NCI-H2196 (cell line): Measurements from ENCODE around the gene PPP2R5C.
A peak's percentile ranks its signal among the peaks of the same experiment; 100 is the strongest.
"Not testable (repeated sequence)": the region's sequence is repeated elsewhere in the genome, so short reads cannot be mapped to it uniquely, and the experiment has no call there.

Experiments
- DNase-seq: peaks from one replicate; lab custom pipeline; 2025; ENCODE audit not compliant: unreplicated experiment; lab: John Stamatoyannopoulos, UW

The PPP2R5C gene

DNA sequence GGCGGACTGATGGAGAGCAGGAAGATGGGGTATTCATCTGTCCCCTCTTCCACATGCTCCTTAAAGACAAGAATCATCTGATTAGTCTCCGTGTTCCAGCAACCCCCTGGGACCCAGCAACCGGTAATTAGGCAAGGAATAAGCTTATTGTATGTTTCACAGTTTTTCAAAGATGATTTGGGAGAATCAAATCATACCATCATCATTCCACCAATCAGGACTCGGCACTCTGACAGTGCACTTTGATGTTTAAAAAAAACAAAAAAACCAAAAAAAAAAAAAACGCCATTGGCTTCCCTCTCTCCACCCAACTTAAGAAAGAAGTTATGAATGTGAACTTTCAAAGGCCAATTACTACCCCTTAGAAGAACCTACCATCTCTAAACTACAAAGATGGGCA lies 201.5 kb downstream of the PPP2R5C start:
- no peak for DNase-seq

DNA sequence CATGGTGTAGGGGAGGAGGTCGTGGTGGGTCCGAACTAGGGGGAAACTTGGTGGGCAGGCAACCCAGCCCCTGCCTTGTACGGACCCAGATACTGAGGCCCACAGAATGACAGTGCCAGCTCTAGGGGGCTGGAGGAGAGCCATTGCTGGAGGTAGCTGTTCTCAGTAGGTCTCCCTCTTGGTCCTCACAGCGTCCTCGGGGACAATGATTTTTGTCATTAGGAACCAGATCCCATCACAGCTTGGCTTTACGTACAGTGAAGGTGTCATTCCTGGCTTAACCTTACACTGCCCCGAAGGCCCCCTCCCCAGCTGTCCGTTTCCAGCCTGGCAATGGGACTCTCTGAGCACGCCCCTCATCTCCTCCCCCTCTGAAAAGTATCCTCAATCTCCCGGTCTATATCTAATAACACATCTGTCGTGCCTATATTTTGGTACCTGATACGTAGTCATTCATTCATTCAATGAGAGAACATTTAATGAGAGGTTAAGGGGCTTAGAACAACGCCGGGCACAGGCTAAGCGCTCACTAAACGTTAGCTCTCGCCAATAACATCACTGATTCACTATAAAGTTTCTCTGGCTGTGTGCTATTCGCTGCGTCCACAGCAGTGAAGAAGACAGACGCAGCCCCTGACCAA lies 202.3 kb downstream of the PPP2R5C start:
- no peak for DNase-seq

DNA sequence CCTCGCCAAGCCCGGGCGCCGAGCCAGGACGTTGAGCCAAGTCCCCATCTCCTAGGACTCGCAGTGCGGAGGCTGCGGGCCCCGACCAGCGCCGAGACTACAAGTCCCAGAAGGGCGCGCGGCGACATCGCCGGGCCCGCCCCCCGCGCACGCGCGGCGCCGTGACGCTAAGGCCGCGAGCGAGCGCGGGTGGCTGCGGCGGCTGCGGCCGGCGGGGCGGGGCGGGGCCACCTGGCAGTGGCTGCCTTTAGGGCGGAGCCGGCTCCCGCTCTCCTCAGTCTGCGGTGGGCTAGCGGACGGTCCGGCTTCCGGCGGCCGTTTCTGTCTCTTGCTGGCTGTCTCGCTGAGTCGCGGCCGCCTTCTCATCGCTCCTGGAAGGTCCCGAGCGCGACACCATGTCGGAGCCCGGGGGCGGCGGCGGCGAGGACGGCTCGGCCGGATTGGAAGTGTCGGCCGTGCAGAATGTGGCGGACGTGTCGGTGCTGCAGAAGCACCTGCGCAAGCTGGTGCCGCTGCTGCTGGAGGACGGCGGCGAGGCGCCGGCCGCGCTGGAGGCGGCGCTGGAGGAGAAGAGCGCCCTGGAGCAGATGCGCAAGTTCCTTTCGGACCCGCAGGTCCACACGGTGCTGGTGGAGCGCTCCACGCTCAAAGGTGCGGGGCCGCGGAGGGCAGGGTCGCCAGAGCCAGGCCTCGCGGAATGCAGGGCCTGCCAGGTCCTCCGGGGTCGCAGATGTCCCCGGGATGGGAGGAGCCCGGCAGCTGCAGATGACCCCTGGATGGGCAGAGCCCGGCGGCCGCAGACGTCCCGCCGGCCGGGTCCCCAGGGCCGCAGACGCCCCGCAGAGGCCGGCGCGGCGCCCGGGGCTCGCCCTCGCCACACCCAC lies 203.0 kb downstream of the PPP2R5C start, which contains the start of gene DYNC1H1:
Gene DYNC1H1 (plus strand): TSS at position 277 of the 884 bp plus-strand sequence. CDS start 119 bp downstream, at position 396.
- peak; percentile 85 for DNase-seq

DNA sequence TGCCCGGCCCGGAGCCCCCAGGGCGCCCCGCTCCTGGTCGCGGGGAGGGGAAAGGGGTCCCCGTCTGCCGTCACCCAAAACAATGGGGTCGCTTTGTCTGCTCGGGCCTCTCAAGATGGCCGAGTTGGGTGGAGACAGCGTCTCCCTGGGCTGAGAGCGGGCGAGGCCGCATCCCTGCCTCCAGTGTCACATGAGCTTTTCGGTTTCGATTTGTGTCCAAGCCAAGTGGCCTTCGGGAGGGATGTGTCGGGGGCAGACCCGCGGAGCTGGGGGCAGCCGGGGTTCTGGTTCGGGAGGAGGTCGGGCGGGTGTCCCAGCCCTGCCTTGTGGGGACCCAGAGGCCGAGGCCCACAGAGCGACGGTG lies 203.7 kb downstream of the PPP2R5C start:
- peak; percentile 22 for DNase-seq

DNA sequence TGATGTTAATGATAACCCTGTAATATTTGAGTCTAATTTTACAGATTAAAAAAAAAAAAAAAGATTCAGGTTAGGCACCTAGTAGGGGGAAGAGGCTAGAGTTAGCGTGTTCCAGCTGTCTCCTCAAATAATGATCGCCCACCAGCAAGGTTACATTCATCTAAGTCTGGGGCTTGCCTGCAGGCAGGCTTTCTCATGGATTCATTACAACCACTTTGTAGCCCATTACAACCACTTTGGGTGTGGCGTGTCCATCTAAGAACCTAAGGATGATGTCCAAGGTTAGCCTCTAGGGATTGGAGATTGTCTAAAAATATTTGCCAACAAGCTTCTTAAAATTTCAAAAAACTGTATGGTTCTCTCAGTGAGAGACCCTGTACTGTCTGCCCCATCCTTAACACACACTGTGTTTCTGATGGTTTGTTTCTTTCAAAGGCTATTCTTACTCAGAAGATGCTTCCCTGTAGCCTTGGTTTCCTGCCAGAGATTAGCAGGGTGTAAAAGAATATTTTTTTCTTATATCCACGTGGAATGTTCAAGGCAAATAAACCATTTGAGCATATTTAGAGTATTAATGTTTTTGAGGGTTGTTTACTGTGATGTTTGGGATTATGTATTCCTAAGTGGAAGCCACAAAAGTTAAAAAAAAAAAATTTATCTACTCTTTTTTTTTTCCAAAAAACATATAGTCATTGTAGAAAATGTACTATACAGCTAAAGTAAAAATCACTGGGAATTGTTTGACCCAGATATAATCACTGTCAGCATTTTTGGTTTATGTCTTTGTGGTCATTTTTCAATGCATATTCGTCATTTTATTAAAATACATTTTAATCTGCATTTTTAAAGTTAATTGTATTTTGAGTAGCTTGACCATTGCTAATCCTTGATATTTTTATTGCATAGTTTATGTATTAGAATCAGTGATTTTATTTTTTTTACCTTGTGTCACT lies 204.5 kb downstream of the PPP2R5C start:
- DNase-seq = no peak

DNA sequence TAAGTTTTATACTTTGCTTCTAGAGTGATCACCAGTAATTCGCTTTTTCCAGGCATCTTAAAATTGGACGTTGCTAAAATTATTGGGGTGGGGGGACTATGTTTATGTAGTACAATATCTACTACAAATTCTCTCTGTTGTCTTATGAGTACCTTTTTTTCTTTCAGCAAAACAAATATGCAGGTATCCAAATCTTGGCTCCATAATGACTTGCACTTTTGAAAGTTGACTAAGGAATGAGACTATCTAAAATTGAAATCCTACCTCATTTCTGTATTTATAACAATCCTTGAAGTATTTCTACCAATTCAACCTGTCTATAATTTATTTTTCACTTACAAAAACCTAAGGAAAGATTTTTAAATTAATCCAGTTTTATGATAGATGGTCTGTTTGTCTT lies 205.2 kb downstream of the PPP2R5C start:
- DNase-seq = no peak

DNA sequence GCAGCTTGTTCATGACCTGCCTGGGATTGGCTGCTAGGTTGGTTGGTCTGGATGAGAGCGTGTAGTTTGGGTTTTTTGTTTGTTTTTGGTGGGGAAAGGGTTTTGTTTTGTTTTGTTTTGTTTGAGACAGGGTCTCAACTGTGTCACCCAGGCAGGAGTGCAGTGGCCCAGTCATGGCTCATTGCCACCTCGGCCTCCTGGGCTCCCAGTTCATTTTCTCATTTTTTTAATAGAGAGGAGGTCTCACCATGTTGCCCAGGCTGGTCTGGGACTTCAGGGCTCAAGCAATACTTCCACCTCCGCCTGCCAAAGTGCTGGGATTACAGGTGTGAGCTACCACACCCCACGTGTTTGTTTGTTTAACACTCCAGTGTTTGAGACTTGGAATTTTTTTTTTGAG lies 206.7 kb downstream of the PPP2R5C start:
- no peak for DNase-seq

DNA sequence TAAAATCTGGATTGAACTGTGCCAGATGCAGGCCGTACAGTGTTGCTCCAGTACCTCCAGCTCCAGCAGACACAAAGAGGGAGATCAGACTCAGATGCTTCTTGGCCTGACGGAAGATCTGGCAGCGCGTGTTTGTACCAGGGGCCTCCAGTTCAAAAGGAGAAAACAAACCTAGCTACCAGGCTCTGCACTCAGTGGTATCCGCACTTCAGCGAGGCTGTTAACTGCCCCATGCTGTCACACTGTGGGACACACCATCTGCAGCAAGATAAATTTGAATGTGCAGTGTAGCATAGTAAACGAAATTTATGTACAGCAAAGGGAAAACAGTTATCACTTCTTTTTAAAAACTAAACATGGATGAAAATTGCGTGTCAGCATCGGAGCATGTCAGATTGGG lies 208.0 kb downstream of the PPP2R5C start:
- no peak for DNase-seq

DNA sequence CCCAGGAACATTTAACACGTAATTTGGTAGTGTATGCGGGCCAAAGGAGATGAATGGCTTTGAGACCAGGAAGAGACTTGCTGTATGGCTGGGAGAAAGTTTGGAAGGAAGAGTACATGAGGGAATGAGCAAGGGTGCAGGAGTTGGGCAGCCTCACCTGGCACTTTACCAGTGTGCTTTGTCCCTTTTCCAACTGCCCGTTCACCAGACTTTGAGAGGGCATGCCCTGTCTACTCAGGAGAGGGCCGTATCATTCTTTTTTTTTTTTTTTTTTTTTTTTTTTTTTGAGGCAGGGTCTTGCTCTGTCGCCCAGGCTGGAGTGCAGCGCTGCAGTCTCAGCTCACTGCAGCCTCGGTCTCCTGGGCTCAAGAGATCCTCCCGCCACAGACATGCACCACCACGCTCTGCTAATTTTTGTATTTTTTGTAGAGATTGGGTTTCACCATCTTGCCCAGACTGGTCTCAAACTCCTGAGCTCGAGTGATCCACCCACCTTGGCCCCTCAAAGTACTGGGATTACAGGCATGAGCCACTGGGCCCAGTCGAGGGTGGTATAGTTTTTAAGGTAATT lies 209.4 kb downstream of the PPP2R5C start:
- DNase-seq = no peak

DNA sequence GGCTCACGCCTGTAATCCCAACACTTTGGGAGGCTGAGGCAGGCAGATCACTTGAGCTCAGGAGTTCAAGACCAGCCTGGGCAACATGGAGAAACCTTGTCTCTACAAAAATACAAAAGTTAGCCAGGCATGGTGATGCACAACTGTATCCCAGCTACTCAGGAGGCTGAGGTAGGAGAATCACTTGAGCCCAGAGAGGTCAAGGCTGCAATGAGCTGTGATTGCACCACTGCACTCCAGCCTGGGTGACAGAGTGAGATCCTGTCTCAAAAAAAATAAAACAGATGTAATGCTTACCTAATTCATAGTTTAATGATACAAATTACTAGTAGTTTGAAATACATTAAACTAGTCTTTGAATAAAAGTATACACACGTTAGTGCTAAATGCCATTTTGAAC lies 209.9 kb downstream of the PPP2R5C start:
- DNase-seq = not testable (repeated sequence)

DNA sequence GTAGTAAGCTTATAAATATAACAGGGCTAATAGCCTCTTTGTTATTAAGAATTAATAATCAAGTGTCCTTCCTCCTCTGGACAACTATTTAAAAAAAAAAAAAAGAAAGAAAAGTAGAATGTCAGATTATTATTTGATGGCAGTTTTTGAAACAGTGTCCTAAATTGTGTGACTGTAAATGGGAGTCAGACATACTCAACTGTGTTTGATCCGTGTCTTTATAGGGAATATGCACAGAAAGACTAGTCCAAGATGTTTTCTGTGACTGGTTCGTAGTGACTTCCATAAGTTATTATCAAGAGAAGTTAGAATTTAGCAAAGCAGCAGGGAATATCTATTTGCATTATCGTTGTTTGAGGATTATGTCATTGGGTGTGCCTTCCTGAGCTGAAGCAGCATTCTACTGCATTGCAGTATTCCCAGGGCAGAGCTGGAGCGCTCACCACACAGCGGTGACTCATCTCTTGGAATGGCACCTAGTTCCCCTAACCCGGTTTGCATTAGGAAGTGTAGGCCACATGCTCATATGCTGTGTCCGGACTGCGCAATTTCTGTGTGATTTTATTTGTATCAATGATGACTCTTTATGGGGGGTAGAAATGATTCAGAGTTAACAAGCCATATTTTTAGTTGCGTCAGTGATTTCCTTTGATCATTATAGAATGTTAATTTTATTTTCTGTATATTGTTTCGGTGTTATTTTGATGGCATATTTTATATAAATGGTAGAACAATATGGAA lies 210.8 kb downstream of the PPP2R5C start:
- peak; percentile 23 for DNase-seq

DNA sequence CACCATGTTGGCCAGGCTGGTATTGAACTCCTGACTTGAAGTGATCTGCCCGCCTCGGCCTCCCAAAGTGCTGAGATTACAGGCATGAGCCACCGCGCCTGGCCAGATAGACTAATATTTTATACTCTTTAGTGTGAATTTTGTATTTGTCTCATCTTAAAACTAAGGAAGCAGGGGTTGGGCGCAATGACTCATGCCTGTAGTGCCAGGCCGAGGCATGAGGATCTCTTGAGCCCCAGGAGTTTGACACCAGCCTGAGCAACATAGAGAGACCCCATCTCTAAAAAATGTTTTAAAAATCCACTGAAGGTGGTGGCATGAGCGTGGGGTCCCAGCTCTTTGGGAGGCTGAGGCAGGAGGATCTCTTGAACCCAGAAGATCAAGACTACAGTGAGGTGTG lies 211.8 kb downstream of the PPP2R5C start:
- no peak for DNase-seq

DNA sequence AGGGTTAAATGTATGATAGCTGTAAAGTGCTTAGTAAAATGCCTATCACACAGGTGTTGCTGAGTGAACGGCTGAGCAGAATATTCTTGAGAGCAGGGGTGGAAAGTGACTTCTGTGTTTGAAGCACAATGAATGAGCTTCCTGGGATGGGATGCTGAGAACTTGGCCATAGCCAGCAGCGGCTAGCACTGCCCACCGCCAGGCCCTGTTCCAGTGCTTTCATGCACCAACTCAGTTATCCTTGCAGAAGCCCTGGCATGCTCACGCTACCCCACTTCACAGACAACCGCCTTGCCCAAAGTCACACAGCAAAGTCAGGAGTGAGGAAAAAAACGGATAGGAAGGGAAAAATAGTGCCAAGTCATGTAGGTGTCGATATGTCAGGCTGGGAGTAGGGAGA lies 213.7 kb downstream of the PPP2R5C start:
- no peak for DNase-seq
